GM12891 (cell line): ENCODE results near the gene DAZAP2.
"Not testable (repeated sequence)": the region's sequence is repeated elsewhere in the genome, so short reads cannot be mapped to it uniquely, and the experiment has no call there.

Experiments
- PAX5 ChIP-seq: IDR thresholded peaks from 2 replicates; pipeline ENCODE4 v1.6.1; 2011; ENCODE audit warnings: low read length, moderate library complexity, mild to moderate bottlenecking; ENCODE audit not compliant: insufficient read depth, severe bottlenecking
- POLR2A ChIP-seq: IDR thresholded peaks from 2 replicates; pipeline ENCODE4 v1.6.1; 2011; ENCODE audit warnings: low read depth, low read length, control low read depth
- POLR2AphosphoS5 ChIP-seq: IDR thresholded peaks from 2 replicates; pipeline ENCODE4 v1.6.1; 2011; ENCODE audit warnings: low read depth, low read length, control low read depth
- POU2F2 ChIP-seq: IDR thresholded peaks from 2 replicates; pipeline ENCODE4 v1.6.1; 2011; ENCODE audit warnings: low read depth, mild to moderate bottlenecking, control low read depth, low read length, moderate library complexity
- SPI1 ChIP-seq: IDR thresholded peaks from 2 replicates; pipeline ENCODE4 v1.6.1; 2011; ENCODE audit warnings: low read depth, low read length, control low read depth
- TAF1 ChIP-seq: IDR thresholded peaks from 2 replicates; pipeline ENCODE4 v1.6.1; 2011; ENCODE audit warnings: low read depth, low read length, control low read depth

- TF ChIP-seq POLR2A, TAF1, POLR2AphosphoS5, POU2F2, SPI1, PAX5: not testable (repeated sequence)
Observed at GRCh38 chr12:51272810-51273209, 34.2 kb downstream of the DAZAP2 start.
